Myocyte (in vitro differentiated cells): ENCODE results near the gene TMEM132D. TPM values are rescaled to one million over a fixed set of nuclear protein-coding genes. Genes with fewer than 3 reads are reported as not detected.

Experiments used
- DNase-seq: peaks from one replicate; pipeline ENCODE4 v3.0.0-alpha.2; 2012; ENCODE audit warnings: low read depth
- total RNA-seq: library from RNA; depleted of rRNA; stranded (reverse); fragments of >200 nt; gene quantifications from 2 replicates; pipeline ENCODE4 v1.2.3, GENCODE V29; 2014

TMEM132D gene
- total RNA-seq, 1 donor from 2014 or later = not detected

- no peak for DNase-seq
Observed at GRCh38 chr12:129826273-129826672, 77.6 kb downstream of the TMEM132D start.

- DNase-seq = no peak
Observed at GRCh38 chr12:129825316-129825715, 78.5 kb downstream of the TMEM132D start.

- no peak for DNase-seq
Observed at GRCh38 chr12:129821964-129822363, 81.9 kb downstream of the TMEM132D start.

GRCh38 chr12:129819391-129819790 is 84.4 kb downstream of the TMEM132D start:
- DNase-seq = no peak

GRCh38 chr12:129815846-129816245 is 88.0 kb downstream of the TMEM132D start:
- no peak for DNase-seq

- DNase-seq = no peak
Observed at GRCh38 chr12:129811963-129812362, 91.9 kb downstream of the TMEM132D start.

GRCh38 chr12:129807136-129807535 is 96.7 kb downstream of the TMEM132D start:
- DNase-seq = no peak

- DNase-seq = no peak
Observed at GRCh38 chr12:129791396-129791795, 112.4 kb downstream of the TMEM132D start.

GRCh38 chr12:129790930-129791329 is 112.9 kb downstream of the TMEM132D start:
- no peak for DNase-seq

GRCh38 chr12:129790331-129790730 is 113.5 kb downstream of the TMEM132D start:
- DNase-seq = no peak

GRCh38 chr12:129789921-129790320 is 113.9 kb downstream of the TMEM132D start:
- no peak for DNase-seq

- no peak for DNase-seq
Observed at GRCh38 chr12:129788506-129789084, 115.2 kb downstream of the TMEM132D start.

GRCh38 chr12:129779989-129780388 is 123.8 kb downstream of the TMEM132D start:
- DNase-seq = no peak

GRCh38 chr12:129779033-129779432 is 124.8 kb downstream of the TMEM132D start:
- DNase-seq = no peak

- DNase-seq = no peak
Observed at GRCh38 chr12:129776977-129777667, 126.7 kb downstream of the TMEM132D start.

- no peak for DNase-seq
Observed at GRCh38 chr12:129772501-129773493, 131.0 kb downstream of the TMEM132D start.

GRCh38 chr12:129771238-129771637 is 132.6 kb downstream of the TMEM132D start:
- no peak for DNase-seq

GRCh38 chr12:129765719-129766118 is 138.1 kb downstream of the TMEM132D start:
- no peak for DNase-seq

GRCh38 chr12:129762436-129762835 is 141.4 kb downstream of the TMEM132D start:
- no peak for DNase-seq

GRCh38 chr12:129753586-129753985 is 150.2 kb downstream of the TMEM132D start:
- DNase-seq = no peak

- DNase-seq = no peak
Observed at GRCh38 chr12:129750421-129750820, 153.4 kb downstream of the TMEM132D start.

- no peak for DNase-seq
Observed at GRCh38 chr12:129746318-129746717, 157.5 kb downstream of the TMEM132D start.
